Measurements from ENCODE around the gene TRMT2A.

The TRMT2A gene

GRCh38 chr22:20062043-20062765 lies 54.8 kb downstream of the TRMT2A start:
- H3K27me3 ChIP-seq (ENCODE audit: insufficient read depth, low read length, poor library complexity, severe bottlenecking): no peaks in the 10 kb centered on the region
- no peak overlapping the region for H2AFZ ChIP-seq (ENCODE audit: low read length)
- no peaks in the 10 kb centered on the region for H3K4me1 ChIP-seq (ENCODE audit: insufficient read depth, low read length, poor library complexity, severe bottlenecking)
- H3K9me2 ChIP-seq (replicated peaks; ENCODE audit: low read depth, low read length): no peaks in the 10 kb centered on the region
- TF ChIP-seq CTCF (conservative IDR thresholded peaks at IDR 0.05; ENCODE audit: low read length) (no peak), EZH2phosphoT487 (IDR thresholded peaks at IDR 0.05; ENCODE audit: borderline replicate concordance) (no peak)
- no peaks in the 10 kb centered on the region for H4K20me1 ChIP-seq (ENCODE audit: insufficient read depth, low read length, poor library complexity, severe bottlenecking)
- H3K9me3 ChIP-seq (ENCODE audit: insufficient read depth, low read depth, low read length): no peaks in the 10 kb centered on the region
- no peak overlapping the region for H3K4me2 ChIP-seq (ENCODE audit: low read depth, low read length, poor library complexity, severe bottlenecking)
- H3K79me2 ChIP-seq (ENCODE audit: insufficient read depth, low read length): no peaks in the 10 kb centered on the region
- no peak overlapping the region for H3K9ac ChIP-seq (ENCODE audit: low read depth, low read length, poor library complexity, severe bottlenecking)
- no peaks in the 10 kb centered on the region; the same call in 1 of the 2 replicates for H3K36me3 ChIP-seq (ENCODE audit: insufficient read depth, low read length)
- H3K4me3 ChIP-seq (ENCODE audit: low read length, poor library complexity, severe bottlenecking): no peak overlapping the region
- H3F3A ChIP-seq (ENCODE audit: low read depth): no peaks in the 10 kb centered on the region

Data from Loucy (cell line).